Measurements from ENCODE around the gene NYAP2. TPM values are rescaled to one million over a fixed set of nuclear protein-coding genes. Genes with fewer than 3 reads are reported as not detected.

NYAP2 gene
- total and polyA plus RNA-seq, 8 donors = 0.03 to 0.31 (median 0.07) TPM; not detected in 1

DNA sequence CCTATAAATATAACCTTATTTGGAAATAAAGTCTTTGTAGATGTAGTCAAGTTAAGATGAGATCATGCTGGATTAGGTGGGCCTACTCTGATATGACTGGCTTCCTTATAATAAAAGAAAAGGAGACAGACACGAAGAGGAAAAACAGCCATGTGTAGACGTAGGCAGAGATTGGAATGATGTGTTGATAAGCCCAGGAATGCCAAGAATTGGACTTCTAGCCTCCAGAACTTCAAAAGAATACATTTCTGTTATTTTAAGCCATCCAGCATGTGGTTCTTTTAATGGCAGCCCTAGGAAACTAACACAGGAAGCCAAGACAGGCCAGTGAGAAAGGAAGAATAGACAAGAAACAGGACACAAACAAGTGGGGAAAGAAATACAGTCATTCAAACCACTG is 68.6 kb downstream of the NYAP2 start:
- FAIRE-seq = no peak
- Histone ChIP-seq H3K4me1 (peaks cover 13 to 26% (median 17%) of the 10 kb centered on the region in 3 donors), H3K9me3 (no peaks in the 10 kb centered on the region), H3K27me3 (no peaks in the 10 kb centered on the region), H3K4me3 (no peak overlapping the region), H3K36me3 (no peaks in the 10 kb centered on the region), H3K27ac (no peak overlapping the region)
- DNase-seq = no peak
- no peak for ATAC-seq
- 54 to 55% methylated on average over 2 of the region's 2 CpGs for WGBS, 2 donors
- TF ChIP-seq CTCF (IDR thresholded peaks at IDR 0.05) = no peak
- intact Hi-C loops (cut with DNase I) = no loop called here

GRCh38 chr2:225471039-225471438 is 71.5 kb downstream of the NYAP2 start:
- H3K4me3 ChIP-seq = no peak overlapping the region
- H3K36me3 ChIP-seq = no peaks in the 10 kb centered on the region
- H3K27ac ChIP-seq = no peak overlapping the region
- peak; percentile 33 to 59 (median 38) for ATAC-seq
- WGBS, 2 donors = 12% methylated on average over 3 of the region's 3 CpGs
- intact Hi-C loops (cut with DNase I) = no loop called here
- DNase-seq = no peak
- H3K27me3 ChIP-seq = no peaks in the 10 kb centered on the region
- no peak for FAIRE-seq
- no peak for TF ChIP-seq CTCF (IDR thresholded peaks at IDR 0.05)
- H3K4me1 ChIP-seq = peaks cover 19 to 32% (median 24%) of the 10 kb centered on the region in 3 donors
- no peaks in the 10 kb centered on the region for H3K9me3 ChIP-seq

- peak overlapping the region in 1 of 4 donors; percentile 31 for H3K27ac ChIP-seq
- TF ChIP-seq CTCF (IDR thresholded peaks at IDR 0.05) = no peak
- no peaks in the 10 kb centered on the region for H3K36me3 ChIP-seq
- ATAC-seq (peak; percentile 83 to 95 (median 91)), FAIRE-seq (no peak), DNase-seq (peak in 1 of 6 donors; percentile 7)
- peaks cover 19 to 32% (median 24%) of the 10 kb centered on the region in 3 donors for H3K4me1 ChIP-seq
- WGBS, 2 donors = 11 to 15% methylated on average over 2 of the region's 2 CpGs
- no peaks in the 10 kb centered on the region for H3K27me3 ChIP-seq
- no peak overlapping the region for H3K4me3 ChIP-seq
- intact Hi-C loops (cut with DNase I) = no loop called here
- H3K9me3 ChIP-seq = no peaks in the 10 kb centered on the region
Measured at GRCh38 chr2:225471482-225471881, 72.0 kb downstream of the NYAP2 start.

DNA sequence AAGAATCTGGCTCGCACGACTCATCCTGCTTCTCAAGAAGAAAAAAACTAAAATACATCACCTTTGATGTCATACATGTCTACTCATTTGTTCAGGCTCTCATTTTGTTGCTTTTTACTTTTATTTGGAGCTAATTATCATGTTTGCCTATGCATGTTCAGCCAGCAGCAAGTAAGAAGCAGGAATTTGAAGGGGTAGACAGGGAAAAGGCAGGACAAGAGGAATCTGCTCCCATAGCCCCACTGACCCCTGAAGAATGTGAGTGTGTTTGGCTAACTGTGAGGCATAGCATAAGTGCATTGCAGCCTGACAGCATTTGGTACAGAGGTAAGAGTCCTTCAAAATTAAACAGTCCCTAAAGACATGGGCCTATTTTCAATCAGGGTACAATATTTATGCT is 72.7 kb downstream of the NYAP2 start:
- Histone ChIP-seq H3K27ac (no peak overlapping the region), H3K36me3 (no peaks in the 10 kb centered on the region), H3K27me3 (no peaks in the 10 kb centered on the region), H3K4me3 (no peak overlapping the region), H3K9me3 (no peaks in the 10 kb centered on the region), H3K4me1 (peaks cover 17 to 25% (median 21%) of the 10 kb centered on the region in 3 donors)
- 47 to 59% methylated on average over 2 of the region's 2 CpGs for WGBS, 2 donors
- TF ChIP-seq CTCF (IDR thresholded peaks at IDR 0.05) = no peak
- DNase-seq (no peak), ATAC-seq (peak in 2 of 4 donors; percentile 6), FAIRE-seq (no peak)
- intact Hi-C loops (cut with DNase I) = no loop called here

- Histone ChIP-seq H3K4me1 (peaks cover 5 to 7% (median 6%) of the 10 kb centered on the region in 3 donors), H3K4me3 (no peak overlapping the region), H3K9me3 (no peaks in the 10 kb centered on the region), H3K27ac (no peak overlapping the region), H3K27me3 (no peaks in the 10 kb centered on the region), H3K36me3 (no peaks in the 10 kb centered on the region)
- DNase-seq = no peak
- intact Hi-C loops (cut with DNase I) = no loop called here
- 44 to 46% methylated on average over 2 of the region's 2 CpGs for WGBS, 2 donors
- ATAC-seq = no peak
- no peak for FAIRE-seq
- no peak for TF ChIP-seq CTCF (IDR thresholded peaks at IDR 0.05)
Measured at GRCh38 chr2:225479386-225479785, 79.9 kb downstream of the NYAP2 start.

All from pancreas (tissue), 10 donors.